ENCODE measurements around the gene AQP1. TPM values are rescaled to one million over a fixed set of nuclear protein-coding genes. Genes with fewer than 3 reads are reported as not detected.

The AQP1 gene
- total RNA-seq (2014; rRNA removed; shearing (Covaris generic)) (not detected in 2 replicates), total RNA-seq (2022) (not detected in 2 replicates), Bru-seq, nascent RNA (not detected), BruChase-seq, experiment 1, labeled RNA remaining after a 6-hour chase (not detected), BruChase-seq, experiment 2, labeled RNA remaining after a 2-hour chase (not detected)
- long read RNA-seq, result 0 reads

GRCh38 chr7:30911561-30911969, at the start of gene AQP1:
Gene AQP1, plus strand, starts transcription at chr7:30911853. Its CDS starts 57 bp downstream, at chr7:30911910.
- H4K20me1 ChIP-seq (ENCODE audit: insufficient read depth, low read length), result no peaks in the 10 kb centered on the region
- no peak within 1 kb of the TSS for H3K4me2 ChIP-seq (ENCODE audit: low read length)
- intact Hi-C loops (cut with micrococcal nuclease; ENCODE audit: unreplicated experiment), result no loop called here
- no peak within 1 kb of the TSS for H3K27ac ChIP-seq (ENCODE audit: low read depth, low read length, poor library complexity, severe bottlenecking)
- no peak within 1 kb of the TSS for H3K4me3 ChIP-seq (ENCODE audit: low read depth, low read length, poor library complexity, severe bottlenecking)
- no peaks in the 10 kb centered on the region for H3K79me2 ChIP-seq (ENCODE audit: insufficient read depth, low read depth, low read length)
- no peaks in the 10 kb centered on the region for H3K36me3 ChIP-seq (ENCODE audit: insufficient read depth, low read length)
- H3K9me3 ChIP-seq (ENCODE audit: low read length), result no peaks in the 10 kb centered on the region
- POLR2A ChIA-PET, result no interaction called here
- no peak within 1 kb of the TSS for H2AFZ ChIP-seq (ENCODE audit: low read length)
- CTCF ChIA-PET (ENCODE audit: unreplicated experiment), result no interaction called here
- no peak for TF ChIP-seq EZH2phosphoT487 (IDR thresholded peaks at IDR 0.05; ENCODE audit: borderline replicate concordance, low read depth, low read length)
- no peak for TF ChIP-seq CTCF (conservative IDR thresholded peaks at IDR 0.05; ENCODE audit: low read length)
- no peak for DNase-seq (ENCODE audit: low spot score)
- no TSS peak for BruUV-seq (replicated peaks)
- H3K9me2 ChIP-seq (ENCODE audit: insufficient read depth, low read length), result no peaks in the 10 kb centered on the region
- no peaks in the 10 kb centered on the region for H3K4me1 ChIP-seq (ENCODE audit: insufficient read depth, low read length, poor library complexity, severe bottlenecking)

- no peak overlapping the region for H3K4me2 ChIP-seq (ENCODE audit: low read length)
- H3K4me3 ChIP-seq (ENCODE audit: low read depth, low read length, poor library complexity, severe bottlenecking), result no peak overlapping the region
- H3K9me2 ChIP-seq (ENCODE audit: insufficient read depth, low read length), result no peaks in the 10 kb centered on the region
- no TSS peak for BruUV-seq (replicated peaks)
- CTCF ChIA-PET (ENCODE audit: unreplicated experiment), result no interaction called here
- H3K27ac ChIP-seq (ENCODE audit: low read depth, low read length, poor library complexity, severe bottlenecking), result no peak overlapping the region
- DNase-seq (ENCODE audit: low spot score), result no peak
- no peaks in the 10 kb centered on the region for H3K36me3 ChIP-seq (ENCODE audit: insufficient read depth, low read length)
- intact Hi-C loops (cut with micrococcal nuclease; ENCODE audit: unreplicated experiment), result no loop called here
- H2AFZ ChIP-seq (ENCODE audit: low read length), result no peak overlapping the region
- no peaks in the 10 kb centered on the region for H4K20me1 ChIP-seq (ENCODE audit: insufficient read depth, low read length)
- no peaks in the 10 kb centered on the region for H3K4me1 ChIP-seq (ENCODE audit: insufficient read depth, low read length, poor library complexity, severe bottlenecking)
- no peaks in the 10 kb centered on the region for H3K9me3 ChIP-seq (ENCODE audit: low read length)
- no peaks in the 10 kb centered on the region for H3K79me2 ChIP-seq (ENCODE audit: insufficient read depth, low read depth, low read length)
- POLR2A ChIA-PET, result interaction anchor here (0.9 kb wide), 1 partner anchor 22 kb away, joined by 4 read pairs; no protein-coding TSS in a partner anchor
- TF ChIP-seq CTCF (conservative IDR thresholded peaks at IDR 0.05; ENCODE audit: low read length) (no peak), EZH2phosphoT487 (IDR thresholded peaks at IDR 0.05; ENCODE audit: borderline replicate concordance, low read depth, low read length) (no peak)
Observed at GRCh38 chr7:30862995-30863705, 48.5 kb upstream of the AQP1 start.

GRCh38 chr7:30863706-30864035, 48.0 kb upstream of the AQP1 start:
- Histone ChIP-seq H4K20me1 (ENCODE audit: insufficient read depth, low read length) (no peaks in the 10 kb centered on the region), H3K36me3 (ENCODE audit: insufficient read depth, low read length) (no peaks in the 10 kb centered on the region), H3K4me2 (ENCODE audit: low read length) (no peak overlapping the region), H3K27ac (ENCODE audit: low read depth, low read length, poor library complexity, severe bottlenecking) (no peak overlapping the region), H3K79me2 (ENCODE audit: insufficient read depth, low read depth, low read length) (no peaks in the 10 kb centered on the region), H3K4me3 (ENCODE audit: low read depth, low read length, poor library complexity, severe bottlenecking) (no peak overlapping the region), H3K9me2 (ENCODE audit: insufficient read depth, low read length) (no peaks in the 10 kb centered on the region), H2AFZ (ENCODE audit: low read length) (no peak overlapping the region), H3K9me3 (ENCODE audit: low read length) (no peaks in the 10 kb centered on the region), H3K4me1 (ENCODE audit: insufficient read depth, low read length, poor library complexity, severe bottlenecking) (no peaks in the 10 kb centered on the region)
- no TSS peak for BruUV-seq (replicated peaks)
- DNase-seq (ENCODE audit: low spot score), result no peak
- intact Hi-C loops (cut with micrococcal nuclease; ENCODE audit: unreplicated experiment), result no loop called here
- TF ChIP-seq EZH2phosphoT487 (IDR thresholded peaks at IDR 0.05; ENCODE audit: borderline replicate concordance, low read depth, low read length) (no peak), CTCF (conservative IDR thresholded peaks at IDR 0.05; ENCODE audit: low read length) (no peak)
- ChIA-PET POLR2A (interaction anchor here (0.5 to 0.9 kb wide), 3 partner anchors 22 to 1270 kb away, joined by 3 to 5 read pairs (median 4); no protein-coding TSS in a partner anchor), CTCF (ENCODE audit: unreplicated experiment) (interaction anchor here (1.4 kb wide), 1 partner anchor 14 kb away, joined by 5 read pairs; no protein-coding TSS in a partner anchor)

Data from OCI-LY7 (cell line).